Stimulated activated CD8-positive, alpha-beta memory T cell treated with anti-CD3 and anti-CD28 coated beads, Interleukin-15, amount 100 ng/mL, for 24 hours (primary cell): ENCODE measurements around the gene LOXHD1.

Source experiments
- DNase-seq: peaks from one replicate; pipeline ENCODE4 v3.0.0-alpha.2; 2020; ENCODE audit warnings: low read depth

The LOXHD1 gene

GRCh38 chr18:46657115-46657955 lies at the start of gene LOXHD1:
Gene LOXHD1 (minus strand): TSS chr18:46657220. CDS start chr18:46657033, 187 bp downstream.
- no peak for DNase-seq

DNA sequence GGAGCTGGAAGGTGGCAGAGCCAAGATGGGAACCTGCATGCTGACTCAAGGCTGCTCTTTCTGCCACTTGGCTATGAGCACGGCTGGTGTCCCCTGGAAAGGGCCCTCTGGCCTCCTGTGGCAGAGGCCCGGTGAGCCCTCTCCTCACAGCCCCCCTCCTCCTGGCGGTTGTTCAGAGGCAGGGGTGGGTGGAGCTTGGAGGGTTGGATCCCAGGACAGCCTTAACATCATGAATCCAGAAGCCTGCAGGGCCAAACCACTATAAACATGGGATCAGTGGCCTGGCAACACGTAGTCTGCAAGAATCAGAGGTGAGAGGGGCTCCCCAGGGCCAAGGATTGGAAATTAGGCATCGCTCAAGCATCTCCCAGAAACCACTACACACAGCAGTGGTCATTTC lies 48.5 kb upstream of the LOXHD1 start:
- DNase-seq = no peak

- no peak for DNase-seq
Measured at GRCh38 chr18:46704816-46705215, 47.8 kb upstream of the LOXHD1 start.

DNA sequence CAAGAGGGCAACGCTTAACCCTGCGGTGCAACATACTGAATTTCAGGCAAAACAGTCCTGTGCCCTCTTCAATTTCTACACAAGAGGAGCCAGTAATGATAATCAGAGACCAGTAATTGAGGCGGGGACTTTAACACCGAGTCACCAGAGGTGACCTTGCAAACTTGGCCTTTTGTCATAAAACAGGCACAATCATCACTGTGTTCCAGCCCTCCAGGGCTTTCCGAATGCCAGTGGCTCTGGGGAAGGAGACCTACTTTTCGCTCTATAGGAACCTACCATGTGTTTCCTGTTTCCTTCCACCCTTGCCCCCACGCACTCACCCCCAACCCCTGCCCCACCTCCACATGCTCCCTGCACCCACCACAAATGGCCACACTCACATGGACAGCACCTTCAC lies 47.2 kb upstream of the LOXHD1 start:
- DNase-seq = no peak

DNA sequence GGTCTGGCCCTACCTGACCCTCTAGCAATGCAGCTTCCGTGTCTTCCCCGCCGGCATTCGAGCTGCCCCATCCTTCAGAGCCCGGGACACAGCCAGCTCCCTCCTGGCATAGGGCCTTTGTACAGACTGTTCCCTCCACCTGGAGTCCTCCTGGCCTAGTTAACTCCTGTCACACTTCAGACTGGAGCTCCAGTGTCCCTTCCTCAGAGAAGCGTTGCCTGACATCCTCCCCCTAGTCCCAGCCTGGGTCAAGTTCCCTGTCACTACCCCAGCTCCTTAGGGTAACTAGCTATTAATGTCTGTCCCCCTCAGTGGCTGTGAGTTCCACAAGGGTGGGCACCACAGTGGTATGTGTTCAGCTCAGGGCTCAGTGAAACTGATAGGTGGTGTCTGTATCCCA lies 45.5 kb upstream of the LOXHD1 start:
- no peak for DNase-seq

DNA sequence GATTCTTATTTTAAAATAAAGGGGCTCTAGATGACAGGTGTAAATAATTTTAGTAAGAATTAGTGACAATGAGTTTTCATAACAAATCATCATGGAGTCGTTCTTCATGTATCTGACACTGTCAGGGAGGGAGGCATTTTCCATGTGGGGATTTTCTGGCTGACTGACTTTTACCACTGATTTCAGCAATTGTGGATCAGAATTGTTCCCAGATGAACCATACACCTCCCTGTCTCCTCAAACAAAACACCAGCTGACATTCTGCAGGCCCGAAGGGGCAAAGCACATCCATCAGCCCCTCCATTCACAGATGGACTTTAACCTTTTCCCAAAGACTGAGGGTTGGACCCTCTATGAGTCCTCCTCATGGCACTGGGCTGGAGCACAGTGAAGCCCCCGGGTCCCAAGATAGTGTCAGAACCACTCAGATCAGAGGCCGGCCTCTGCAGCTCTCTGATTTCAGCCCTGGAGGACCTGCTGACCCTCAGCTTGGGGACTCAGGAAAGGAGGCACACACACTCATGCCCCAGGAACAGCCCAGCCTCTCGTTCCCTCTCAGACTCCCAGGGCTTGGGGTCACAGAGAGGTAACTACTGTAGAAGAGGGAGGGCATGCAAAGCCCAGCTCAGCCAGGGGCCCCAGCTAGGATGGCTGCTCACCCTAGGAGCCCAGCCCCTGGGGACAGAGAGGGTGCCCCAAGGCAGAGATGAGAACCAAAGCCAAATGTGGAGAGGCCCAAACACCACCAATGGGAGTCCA lies 43.2 kb upstream of the LOXHD1 start:
- no peak for DNase-seq

GRCh38 chr18:46696702-46697101 lies 39.7 kb upstream of the LOXHD1 start:
- DNase-seq = no peak

DNA sequence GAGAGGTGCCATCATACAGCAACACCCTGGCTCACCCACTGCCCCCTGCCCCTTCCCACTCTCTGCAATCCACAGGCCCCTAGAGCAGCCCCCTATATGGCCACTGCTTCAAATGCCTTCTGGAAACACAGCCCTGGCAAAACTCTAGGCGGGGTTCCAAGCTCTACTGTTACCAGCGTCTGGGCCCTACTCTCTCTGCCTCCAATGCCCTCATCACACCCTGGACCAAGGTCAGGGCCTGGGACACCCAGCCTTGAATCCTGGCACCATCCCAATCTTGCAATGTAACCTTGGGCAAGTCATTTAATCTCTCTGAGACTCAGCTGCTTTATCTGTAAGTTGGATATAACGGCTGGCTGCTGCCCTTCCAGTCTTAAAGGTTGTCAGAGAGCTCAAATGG lies 39.2 kb upstream of the LOXHD1 start:
- DNase-seq = no peak

- no peak for DNase-seq
Measured at GRCh38 chr18:46693996-46694395, 37.0 kb upstream of the LOXHD1 start.

GRCh38 chr18:46688853-46689525 lies 32.0 kb upstream of the LOXHD1 start:
- DNase-seq = no peak

DNA sequence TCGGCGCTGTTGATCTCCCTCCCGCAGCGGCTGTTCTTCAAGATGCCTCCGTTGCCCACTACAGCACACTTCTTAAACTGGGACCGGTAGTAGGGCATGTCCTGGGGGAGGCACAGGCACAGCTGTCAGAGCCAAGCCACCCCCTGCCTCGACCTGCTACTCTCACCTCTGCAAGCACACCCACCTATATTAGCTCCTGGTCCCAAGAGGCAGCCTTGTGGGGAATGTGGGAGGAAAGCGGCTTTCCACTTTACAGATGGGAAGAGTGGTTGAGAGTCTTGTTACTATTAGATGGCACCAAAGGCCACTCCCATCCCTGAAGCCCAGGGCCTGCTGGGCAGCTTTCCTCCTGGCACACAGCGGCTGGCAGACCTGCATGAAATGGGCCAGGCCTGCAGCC lies 29.2 kb upstream of the LOXHD1 start:
- no peak for DNase-seq

DNA sequence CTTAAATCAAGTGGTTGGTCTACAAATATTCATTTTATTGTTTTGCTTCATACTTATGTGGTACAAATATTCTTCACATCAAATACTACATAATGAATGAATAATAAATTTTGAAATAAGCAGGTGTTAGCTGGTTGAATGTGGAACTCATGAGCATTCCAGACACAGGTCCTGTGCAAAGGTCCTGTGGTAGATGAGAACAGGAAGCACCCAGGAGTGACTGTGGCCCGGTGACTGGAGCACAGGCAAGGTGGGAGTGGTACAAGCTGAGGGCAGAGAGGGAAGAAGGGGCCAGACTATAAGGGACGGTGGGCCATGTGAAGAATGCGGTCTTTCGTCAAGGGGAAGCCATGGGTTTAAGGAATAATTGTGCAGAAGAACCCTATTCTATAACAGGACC lies 26.2 kb upstream of the LOXHD1 start:
- no peak for DNase-seq

GRCh38 chr18:46680784-46681695 lies 24.0 kb upstream of the LOXHD1 start:
- no peak for DNase-seq

- DNase-seq = no peak
Measured at GRCh38 chr18:46679846-46680598, 23.0 kb upstream of the LOXHD1 start.

- DNase-seq = no peak
Measured at GRCh38 chr18:46678785-46679399, 21.9 kb upstream of the LOXHD1 start.

- no peak for DNase-seq
Measured at GRCh38 chr18:46678041-46678440, 21.0 kb upstream of the LOXHD1 start.

- DNase-seq = no peak
Measured at GRCh38 chr18:46677611-46678010, 20.6 kb upstream of the LOXHD1 start.

DNA sequence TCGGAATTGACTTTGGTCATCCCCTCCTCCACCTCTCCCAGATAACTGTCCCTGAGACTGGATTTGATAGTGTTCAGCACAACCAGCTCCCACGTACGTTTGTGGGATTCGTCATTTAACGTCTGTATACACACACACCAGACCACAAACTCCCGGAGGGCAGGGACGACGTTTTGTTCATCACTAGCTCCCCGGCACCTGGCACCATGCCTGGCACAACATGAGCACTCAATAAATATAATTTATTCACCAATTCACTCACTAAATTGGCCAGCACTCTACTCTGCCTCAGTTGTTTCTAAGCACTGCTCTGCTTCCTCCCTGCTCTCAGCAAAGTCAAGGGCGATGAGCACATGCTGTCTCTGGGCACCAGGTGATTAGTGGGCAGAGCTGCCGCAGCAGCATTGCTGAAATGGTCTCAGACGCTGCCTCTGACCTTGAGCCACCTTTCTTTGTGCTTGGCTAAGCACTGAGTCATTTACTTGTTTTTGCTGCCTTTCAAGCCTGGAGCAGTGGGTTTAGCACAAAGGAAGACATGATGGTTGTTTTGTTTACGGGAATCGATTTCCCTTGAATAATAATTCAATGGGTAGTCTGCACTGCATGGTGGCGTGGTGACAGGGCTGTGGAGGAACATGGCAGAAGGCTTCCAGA lies 19.3 kb upstream of the LOXHD1 start:
- no peak for DNase-seq

GRCh38 chr18:46675112-46675511 lies 18.1 kb upstream of the LOXHD1 start:
- no peak for DNase-seq
